ENCODE measurements around the gene PADI3.

- TF ChIP-seq POLR2AphosphoS5 (IDR thresholded peaks at IDR 0.05; ENCODE audit: borderline replicate concordance, low read depth, low read length), result no peak
- no peak for TF ChIP-seq EZH2 (IDR thresholded peaks at IDR 0.05)
- TF ChIP-seq FOXP2 (optimal IDR thresholded peaks at IDR 0.05; ENCODE audit: control extremely low read depth, extremely low read length, insufficient read depth), result no peak
Measured at GRCh38 chr1:17260738-17261137, 11.8 kb downstream of the PADI3 start.
